Measurements from ENCODE around the gene SSUH2. TPM values are rescaled to one million over a fixed set of nuclear protein-coding genes. Genes with fewer than 3 reads are reported as not detected.

The SSUH2 gene
- total RNA-seq, 2 donors from 2014 or later, result 0.71 to 0.91 TPM

DNA sequence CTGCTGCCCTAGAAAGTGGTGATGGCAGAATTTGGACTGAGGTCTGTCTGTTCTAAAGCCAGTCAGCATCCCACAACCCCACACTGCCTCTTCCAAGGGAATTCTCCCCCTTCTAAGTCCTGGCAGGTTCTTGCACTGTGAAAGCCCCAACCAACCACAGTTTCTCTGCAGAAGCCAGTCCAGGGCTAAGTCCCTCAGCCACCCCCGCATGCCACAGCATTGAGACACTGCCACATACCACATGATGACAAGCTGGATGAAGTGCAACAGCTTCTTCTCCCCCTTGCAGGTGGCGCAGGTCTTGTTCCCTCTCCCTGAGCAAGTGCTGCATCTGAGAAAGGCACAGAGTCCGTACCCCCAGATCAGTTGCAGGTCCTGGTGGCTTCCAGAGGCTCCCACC, 18.6 kb downstream of the SSUH2 start:
- ATAC-seq, result no peak
- no peak for DNase-seq
- intact Hi-C loops (cut with DNase I), result no loop called here

DNA sequence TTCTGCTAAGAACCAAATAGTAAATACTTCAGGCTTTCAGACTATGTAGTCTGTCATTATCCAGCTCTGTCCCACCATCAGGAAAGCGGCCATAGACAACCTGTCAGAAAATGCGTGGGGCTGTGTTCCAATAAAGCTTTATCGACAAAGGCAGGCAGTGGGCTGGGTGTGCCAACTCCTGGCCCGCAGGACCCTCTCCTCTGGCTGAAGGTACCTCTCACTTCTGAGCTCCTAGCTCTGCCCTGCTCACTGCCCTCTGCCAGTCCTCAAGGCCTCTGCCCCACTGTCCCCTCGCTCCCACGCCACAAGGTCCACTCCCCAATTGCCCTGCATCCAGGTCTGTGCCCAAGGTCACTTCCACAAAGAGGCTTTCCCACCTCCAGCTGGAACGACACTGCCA, 20.0 kb downstream of the SSUH2 start:
- intact Hi-C loops (cut with DNase I), result loop anchor here (5.0 kb wide), 1 partner anchor 182 kb away; no protein-coding TSS in a partner anchor

DNA sequence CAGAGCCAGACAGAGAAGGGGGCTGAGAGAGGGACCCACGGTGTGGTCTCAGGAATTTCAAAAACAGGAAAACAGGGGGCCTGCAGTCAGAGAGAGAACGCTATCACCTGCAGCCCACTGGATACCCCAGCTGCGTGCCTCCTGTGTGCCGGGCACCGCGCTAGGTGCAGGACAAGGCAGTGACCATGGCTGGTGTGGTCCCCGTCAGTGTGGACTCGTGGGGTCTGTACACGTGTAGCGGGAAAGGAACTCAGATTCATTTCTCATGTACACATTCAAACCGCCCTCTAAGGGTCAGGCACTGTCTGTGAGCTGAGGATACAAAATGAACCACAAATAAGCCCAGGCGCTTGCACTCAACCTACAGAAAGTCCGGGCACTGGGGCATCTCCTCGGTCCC, 20.9 kb downstream of the SSUH2 start:
- intact Hi-C loops (cut with DNase I), result loop anchor here (5.0 kb wide), 1 partner anchor 181 kb away; no protein-coding TSS in a partner anchor
- ATAC-seq (no peak), DNase-seq (no peak)

More for the DNA sequence above, 20.0 kb downstream of the SSUH2 start:
- ATAC-seq, result no peak
- DNase-seq, result no peak

DNA sequence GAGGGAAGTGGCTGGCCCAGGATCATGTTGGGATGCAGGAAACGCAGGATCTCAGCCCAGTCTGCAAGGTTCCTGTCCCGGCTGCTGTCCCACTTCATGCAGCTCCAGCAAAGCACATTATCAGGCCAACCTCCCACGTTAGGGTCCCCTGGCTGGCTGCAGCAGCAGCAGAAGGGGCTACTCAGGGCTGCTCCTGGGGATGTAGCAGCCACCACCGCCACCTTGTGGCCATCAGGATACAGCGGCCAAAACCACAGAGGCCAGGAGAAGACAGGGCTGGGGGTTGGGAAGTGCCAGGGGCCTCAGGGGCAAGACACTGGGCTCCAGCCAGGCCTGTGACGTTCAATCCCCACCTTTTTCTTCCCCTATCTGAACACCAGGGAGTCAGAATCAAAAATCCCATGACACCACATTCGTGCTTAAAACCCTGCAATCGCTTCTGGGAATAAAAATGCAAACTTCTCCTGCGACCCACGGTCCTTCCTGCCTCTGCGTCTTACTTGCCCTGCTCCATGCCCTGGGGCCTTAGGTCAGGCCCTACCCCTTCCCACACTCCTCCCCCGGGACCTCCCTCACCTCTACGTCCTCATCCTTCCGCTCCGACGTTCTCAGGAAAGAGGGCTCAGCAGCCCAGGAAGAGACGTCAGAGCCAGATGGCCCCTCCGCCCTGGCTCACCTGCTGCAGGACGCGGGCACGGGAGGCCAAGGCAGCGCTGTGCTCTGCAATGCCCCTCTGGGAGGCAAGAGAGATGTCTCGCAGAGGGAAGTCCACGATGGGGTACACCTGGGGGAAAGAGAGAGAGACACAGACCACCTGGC, 21.5 kb downstream of the SSUH2 start:
- DNase-seq, result peak; percentile 75
- intact Hi-C loops (cut with DNase I), result loop anchor here (5.0 kb wide), 1 partner anchor 181 kb away; no protein-coding TSS in a partner anchor
- ATAC-seq, result peak; percentile 90 to 91

DNA sequence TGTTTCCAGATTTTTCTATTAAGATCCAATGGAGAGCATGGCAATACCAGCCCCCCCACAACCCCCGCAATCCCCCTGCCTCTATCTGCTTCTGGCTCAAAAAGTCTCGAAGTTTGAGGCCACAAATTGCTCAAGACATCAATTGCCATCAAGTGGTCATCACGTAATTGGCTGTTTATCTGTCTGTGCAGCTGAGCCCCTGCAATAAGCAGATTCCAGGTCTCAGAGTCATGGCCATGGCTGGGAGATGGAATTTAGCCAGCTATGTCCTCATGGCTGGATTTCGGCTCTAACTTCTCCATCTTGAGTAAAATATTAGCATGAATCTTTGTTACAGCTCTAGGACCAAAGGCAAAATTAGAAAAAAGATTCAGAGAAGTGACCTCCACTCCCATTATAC, 22.7 kb downstream of the SSUH2 start:
- ATAC-seq, result peak in 1 of 2 donors; percentile 50
- no peak for DNase-seq
- intact Hi-C loops (cut with DNase I), result loop anchor here (5.0 kb wide), 1 partner anchor 180 kb away; no protein-coding TSS in a partner anchor

DNA sequence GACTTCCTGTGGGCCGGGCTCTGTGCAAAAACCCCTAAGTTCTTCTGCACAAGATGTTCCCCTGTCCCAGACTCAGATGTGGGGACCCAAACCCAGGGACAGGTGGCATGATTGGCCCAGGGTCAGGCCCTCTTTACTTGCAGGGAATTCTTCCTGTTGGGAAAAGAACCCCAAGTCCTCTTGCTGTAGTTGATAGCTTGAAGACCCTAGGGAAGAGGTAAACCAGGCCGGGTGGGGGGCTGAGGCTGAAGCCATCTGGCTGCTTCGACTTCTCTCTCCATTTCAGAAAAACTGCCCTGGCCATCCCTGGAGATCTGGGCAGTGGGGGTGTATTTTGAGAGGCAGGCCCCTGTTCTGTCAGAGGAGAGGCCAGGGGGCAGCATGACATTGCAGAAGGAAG, 23.5 kb downstream of the SSUH2 start:
- no peak for DNase-seq
- no peak for ATAC-seq
- intact Hi-C loops (cut with DNase I), result loop anchor here (5.0 kb wide), 1 partner anchor 179 kb away; no protein-coding TSS in a partner anchor

DNA sequence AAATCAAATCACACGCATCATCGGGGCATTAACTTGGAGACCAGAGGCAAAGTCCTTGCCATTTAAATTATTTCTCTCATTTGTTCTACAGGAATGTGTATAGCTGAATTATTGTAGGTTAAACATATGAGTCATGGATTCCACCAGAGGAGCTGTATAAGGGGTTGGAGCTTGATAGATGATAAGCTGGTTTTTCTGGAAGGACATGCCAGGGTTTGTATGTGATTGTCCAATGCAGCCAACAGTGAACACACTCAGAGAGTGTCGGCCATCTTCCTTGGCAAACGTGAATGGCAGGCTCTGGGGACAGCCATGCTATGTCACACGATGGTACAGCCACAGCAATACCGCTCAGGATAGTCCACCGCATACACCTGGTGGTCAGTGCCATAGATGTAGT, 25.1 kb downstream of the SSUH2 start:
- ATAC-seq (no peak), DNase-seq (no peak)
- intact Hi-C loops (cut with DNase I), result no loop called here

DNA sequence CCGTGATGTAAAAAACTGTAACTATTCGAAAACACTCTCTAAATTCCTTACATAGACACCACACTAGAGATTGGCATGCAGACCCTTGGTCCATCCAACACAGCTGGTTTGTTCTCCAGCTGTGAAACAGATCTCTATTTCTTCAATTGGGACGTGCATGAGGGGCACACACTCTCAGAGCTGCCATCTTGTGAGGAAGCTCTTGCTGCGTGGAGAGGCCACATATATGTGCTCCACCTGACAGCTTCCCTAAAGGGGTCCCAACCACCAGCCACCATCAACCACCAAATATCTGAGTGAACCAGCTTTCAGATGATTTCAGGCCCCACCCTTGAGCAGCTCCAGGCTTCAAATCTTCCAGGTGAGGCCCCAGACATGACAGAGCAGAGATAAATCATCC, 25.6 kb downstream of the SSUH2 start:
- intact Hi-C loops (cut with DNase I), result no loop called here
- ATAC-seq (no peak), DNase-seq (no peak)

DNA sequence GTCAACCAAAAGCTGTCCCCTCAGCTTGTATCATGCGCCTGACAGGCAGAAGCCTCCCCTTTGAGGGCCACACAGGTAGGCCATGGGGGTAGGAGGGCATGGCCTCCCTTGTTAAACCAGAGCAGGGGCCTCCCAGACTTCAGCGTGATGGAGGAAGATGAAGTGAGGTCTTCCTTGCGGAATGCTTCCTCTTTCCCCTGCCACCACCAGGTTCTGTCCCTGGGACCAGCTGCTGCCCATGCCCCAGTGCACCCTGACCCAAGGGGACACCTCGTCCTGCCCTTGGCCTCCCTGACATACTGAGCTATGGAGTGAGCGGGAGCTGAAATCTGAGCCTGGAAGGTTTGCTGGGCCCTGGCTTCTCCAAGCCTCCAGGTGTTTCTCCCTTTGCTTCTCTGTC, 26.7 kb downstream of the SSUH2 start:
- intact Hi-C loops (cut with DNase I), result no loop called here
- DNase-seq (no peak), ATAC-seq (no peak)

DNA sequence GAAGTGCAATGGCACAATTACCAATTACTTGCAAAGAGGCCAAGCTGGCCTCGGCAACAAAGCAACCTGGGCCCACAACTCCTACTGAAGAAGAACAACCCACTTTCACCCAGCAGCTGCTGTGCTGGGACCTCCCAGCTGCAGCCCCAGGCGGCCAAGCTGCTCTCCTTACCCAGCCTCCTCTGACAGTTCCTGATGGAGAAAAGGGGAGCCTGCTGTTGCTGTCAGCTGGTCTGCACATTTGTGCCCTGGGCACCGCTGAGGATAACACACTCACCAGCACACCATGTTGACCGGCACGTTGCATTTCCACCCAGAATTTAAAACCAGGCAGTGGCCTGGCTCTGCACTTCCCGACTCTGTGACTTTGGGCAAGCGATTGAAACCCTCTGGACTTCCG, 33.6 kb downstream of the SSUH2 start:
- DNase-seq (no peak), ATAC-seq (no peak)
- intact Hi-C loops (cut with DNase I), result no loop called here

DNA sequence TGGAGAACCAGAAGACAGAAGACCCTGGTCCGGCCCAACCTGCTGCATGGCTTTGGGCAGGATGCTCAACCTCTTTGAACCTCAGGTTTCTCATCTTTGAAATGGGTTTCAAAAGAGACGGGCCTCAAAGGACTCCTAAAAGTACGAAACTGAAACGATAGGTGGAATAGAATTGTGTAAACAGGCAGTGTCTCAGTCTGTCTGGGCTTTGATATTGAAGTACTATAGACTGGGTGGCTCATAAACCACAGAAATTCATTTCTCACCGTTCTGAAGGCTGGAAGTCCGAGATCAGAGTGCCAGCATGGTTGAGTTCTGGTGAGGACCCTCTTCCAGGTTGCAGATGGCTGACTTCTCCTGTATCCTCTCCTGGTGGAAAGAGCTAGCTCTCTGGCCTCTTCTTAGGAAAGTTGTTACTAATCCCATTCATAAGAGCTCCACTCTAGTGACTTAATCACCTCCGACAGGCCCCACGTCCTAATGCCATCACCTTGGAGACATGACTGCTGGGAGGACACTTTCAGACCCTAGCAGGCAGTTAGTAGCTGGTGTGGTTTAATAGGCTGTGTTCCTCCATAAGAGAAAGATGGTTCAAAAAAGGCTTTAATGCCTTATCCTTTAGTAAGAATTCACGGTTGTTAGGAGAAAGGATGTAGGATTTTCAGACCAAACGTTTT, 35.7 kb downstream of the SSUH2 start:
- DNase-seq (no peak), ATAC-seq (no peak)
- intact Hi-C loops (cut with DNase I), result loop anchor here in 1 of 2 donors (5.0 to 10.0 kb wide), 2 partner anchors 104 to 167 kb away; partner anchors contain the start of gene LMCD1

DNA sequence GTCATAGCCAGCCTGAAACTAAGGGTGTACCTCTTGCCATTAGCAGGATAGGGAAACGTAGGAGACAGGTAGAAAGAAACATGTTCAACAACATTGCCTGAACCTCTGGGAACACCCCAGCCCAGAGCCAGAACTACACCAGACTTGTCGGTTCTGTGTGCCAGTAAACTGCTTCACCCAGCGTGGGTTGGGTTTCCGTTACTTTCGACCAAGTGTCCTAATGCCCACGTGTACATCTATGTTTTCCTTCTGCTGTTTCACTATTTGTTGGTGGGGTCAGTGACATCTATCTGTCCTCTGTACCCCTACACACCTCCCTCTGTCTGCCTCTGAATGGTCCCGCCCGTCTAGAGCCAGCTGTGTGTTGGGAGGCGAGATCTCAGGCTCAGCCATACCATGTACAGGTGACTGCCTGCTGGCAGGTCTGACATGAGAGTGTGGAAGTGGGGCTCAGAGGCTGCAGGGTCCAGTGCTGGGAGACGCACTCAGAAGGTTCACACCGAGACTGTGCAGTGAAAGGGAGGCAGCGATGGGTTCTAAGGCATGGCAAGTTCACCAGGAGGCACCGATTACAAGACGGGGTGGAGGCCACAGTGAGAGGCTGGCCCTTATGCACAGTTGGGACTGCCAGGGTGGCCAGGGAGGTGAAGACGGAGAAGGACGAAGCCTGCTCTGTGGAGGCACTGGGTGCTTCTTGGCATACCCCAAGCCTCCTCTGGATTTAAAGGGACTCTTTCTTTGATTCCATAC, 36.4 kb downstream of the SSUH2 start:
- intact Hi-C loops (cut with DNase I), result loop anchor here in 1 of 2 donors (5.0 to 10.0 kb wide), 2 partner anchors 103 to 166 kb away; partner anchors contain the start of gene LMCD1
- DNase-seq (no peak), ATAC-seq (no peak)

DNA sequence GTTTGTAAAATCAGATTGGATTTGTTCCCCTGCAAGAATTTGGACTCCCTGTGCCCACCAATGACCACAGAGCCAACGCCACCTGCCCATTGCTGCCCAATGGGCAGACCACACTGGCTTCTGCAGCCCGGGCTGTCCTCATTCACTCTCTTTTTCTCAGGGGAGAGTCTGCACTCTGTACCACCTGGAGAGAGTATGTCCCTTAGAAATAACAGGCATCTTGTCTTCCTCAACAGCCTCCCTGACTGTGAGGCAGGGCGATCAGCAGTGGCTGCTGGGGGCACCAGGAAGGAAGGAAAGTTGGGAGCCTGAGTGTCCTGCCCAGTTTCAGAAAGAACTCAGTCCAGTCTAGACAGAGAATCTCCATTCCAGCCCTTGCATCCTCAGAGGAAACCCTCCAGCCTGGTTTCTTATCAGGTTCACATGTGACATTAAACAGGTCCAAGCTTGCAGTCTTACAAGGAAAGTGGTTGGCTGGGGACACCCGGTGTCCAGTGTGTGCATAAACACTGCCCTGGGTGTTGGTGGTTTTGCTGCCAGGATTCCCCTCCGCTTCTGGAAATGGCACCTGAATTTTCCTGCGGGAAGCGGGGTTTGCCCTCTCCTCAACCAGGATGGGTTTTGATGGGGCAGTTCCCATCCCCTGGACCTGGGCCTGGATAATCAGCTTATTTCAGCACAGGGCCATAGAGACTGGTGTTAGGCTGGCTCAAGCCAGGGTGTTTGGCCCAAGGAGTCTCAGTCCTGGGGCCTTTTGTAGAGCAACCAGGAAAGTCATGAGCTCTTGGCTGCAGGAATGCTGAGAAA, 37.2 kb downstream of the SSUH2 start:
- intact Hi-C loops (cut with DNase I), result loop anchor here (1.0 to 10.0 kb wide), 3 partner anchors 103 to 165 kb away; partner anchors contain the start of gene LMCD1 (in 1 of the 2)
- DNase-seq, result peak; percentile 73
- peak; percentile 96 to 99 for ATAC-seq

DNA sequence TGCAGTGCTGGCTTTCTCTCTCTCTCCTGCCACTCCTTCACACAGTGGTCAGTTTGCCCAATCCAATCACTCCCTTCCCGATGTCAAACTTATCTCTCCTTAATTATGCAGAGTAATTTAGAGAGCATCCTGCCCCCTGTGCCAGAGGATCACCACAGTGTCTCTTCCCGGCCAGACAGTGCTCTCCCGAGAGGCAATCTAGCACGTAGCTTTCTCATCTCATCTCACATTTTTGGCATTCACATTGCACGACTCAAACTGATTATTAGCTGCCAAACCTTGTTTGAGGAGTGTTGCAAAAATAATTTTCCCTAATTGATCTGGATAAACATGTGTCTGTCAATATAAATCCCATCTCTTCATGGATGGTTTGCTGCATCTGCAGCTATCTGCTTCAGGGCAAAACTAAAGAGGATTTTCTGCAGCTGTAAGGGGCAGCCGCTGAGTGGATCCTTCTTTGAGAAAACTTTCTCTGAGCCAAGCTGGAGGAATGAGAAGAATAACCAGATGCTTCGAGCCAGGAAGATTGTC, 37.8 kb downstream of the SSUH2 start:
- no peak for DNase-seq
- ATAC-seq, result peak in 1 of 2 donors; percentile 36
- intact Hi-C loops (cut with DNase I), result loop anchor here (1.0 to 10.0 kb wide), 3 partner anchors 102 to 164 kb away; partner anchors contain the start of gene LMCD1 (in 1 of the 2)

DNA sequence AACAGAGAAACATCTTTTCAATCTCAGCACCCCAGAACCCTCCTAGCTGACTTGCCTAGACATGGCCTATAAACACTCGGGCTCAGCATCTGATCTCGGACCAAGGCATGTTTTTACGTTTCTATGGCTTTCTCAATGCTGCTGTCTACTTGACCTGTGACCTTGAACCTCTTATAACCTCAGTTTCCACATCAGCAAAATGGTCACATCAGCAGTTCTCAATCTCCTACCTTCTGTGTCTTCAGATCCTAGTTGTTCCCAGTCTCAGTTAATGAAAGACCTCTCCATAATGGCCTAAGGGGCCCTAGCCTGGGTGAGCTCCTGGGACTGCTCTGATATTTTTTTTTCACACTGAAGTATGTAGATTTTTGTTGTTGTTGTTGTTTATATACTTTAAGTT, 39.6 kb downstream of the SSUH2 start:
- no peak for ATAC-seq

DNA sequence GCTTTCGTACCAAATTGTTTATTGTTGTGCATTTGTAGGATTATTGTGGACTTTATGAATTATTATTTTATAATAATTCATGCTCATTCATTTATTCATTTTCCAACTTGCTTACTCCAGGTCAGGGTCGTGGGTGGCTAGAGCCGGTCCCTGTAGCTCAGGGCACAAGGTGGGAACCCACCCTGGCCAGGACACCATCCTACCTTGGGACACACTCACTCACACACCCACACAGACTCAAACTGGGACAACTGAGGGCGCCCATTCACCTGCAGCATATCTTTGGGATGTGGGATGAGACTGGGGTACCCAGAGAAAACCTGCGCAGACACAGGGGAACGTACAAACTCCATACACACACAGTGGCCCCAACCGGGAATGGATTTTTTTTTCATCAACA, 40.6 kb downstream of the SSUH2 start:
- intact Hi-C loops (cut with DNase I), result loop anchor here in 1 of 2 donors (10.0 kb wide), 1 partner anchor 99 kb away; the partner anchor contains the start of gene LMCD1
- no peak for DNase-seq
- ATAC-seq, result no peak

More for the DNA sequence above, 39.6 kb downstream of the SSUH2 start:
- no peak for DNase-seq
- intact Hi-C loops (cut with DNase I), result loop anchor here in 1 of 2 donors (5.0 to 10.0 kb wide), 2 partner anchors 100 to 163 kb away; partner anchors contain the start of gene LMCD1

DNA sequence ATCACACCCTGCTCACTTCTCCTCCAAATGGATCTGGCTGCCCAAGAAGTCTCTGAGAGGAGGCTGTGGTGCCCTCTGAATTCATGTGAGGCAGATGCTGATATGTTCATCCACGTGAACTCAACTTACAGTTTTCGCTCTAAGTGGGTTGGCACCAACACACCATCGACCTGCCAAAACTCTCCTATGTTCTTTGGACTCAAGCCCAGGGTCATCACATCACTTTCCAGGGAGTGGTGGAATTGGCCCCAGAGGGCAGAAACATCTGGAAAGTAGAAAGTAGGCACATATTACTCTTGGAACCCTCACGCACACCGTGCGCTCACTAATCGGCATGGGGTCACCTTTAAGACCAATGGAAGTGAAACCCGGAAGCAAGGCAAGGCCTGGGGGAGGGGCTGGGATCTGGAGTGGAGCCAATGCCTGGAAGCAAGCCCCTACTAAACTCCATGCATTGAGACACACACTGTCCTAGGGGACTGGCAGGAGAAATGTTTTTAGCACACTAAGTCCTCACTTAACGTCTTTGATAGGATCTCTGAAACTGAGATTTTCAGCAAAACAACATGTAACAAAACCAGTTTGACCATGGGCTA, 41.4 kb downstream of the SSUH2 start:
- intact Hi-C loops (cut with DNase I), result loop anchor here in 1 of 2 donors (10.0 kb wide), 1 partner anchor 98 kb away; the partner anchor contains the start of gene LMCD1
- ATAC-seq (peak in 1 of 2 donors; percentile 11), DNase-seq (no peak)

All from left cardiac atrium (tissue), 4 donors.